GDM1 (cell line): ENCODE results near the gene TLR7.

Experiments used
- DNase-seq: peaks from one replicate; lab custom pipeline; 2025; lab: John Stamatoyannopoulos, UW

Gene TLR7

DNA sequence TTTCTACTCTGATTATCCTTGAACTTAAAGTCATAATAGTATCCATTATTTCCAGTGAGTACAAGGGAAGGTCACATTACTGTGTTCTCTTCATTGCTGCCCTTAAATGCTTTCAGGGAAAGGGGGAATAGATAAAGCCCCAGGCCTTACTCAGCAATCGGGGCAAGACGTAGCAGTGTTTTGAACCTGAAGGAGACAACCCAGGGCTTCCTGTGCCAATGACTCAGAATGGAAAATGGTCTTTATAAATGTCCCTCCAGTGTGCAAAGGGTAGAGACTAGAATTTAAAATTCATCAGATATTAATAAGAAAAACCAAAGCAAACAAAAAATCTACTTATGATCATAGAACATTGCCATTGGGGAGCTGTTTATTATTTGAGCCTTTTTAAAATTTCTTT lies 63.3 kb downstream of the TLR7 start:
- DNase-seq, result no peak

- no peak for DNase-seq
Measured at GRCh38 chrX:12932244-12932643, 65.4 kb downstream of the TLR7 start.

GRCh38 chrX:12934850-12935249 lies 68.0 kb downstream of the TLR7 start:
- DNase-seq, result no peak

DNA sequence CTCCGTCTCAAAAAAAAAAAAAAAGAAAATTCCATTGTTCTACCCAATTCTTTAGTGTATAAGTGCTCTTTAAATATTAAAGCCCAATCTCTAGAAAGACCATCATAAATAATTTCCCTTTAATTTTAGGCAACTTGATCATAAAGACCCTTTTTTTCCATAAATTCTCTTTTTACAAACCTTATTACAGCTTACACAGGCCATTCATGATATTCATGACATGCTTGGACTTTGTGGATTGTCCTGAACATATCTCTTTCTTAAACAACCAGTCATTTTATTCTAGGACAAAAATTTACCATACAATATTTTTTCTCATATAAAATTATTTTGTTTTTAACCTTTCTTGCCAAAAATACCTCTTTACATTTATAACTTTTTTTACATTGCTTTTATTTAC lies 70.1 kb downstream of the TLR7 start:
- no peak for DNase-seq
